Measurements from ENCODE around the gene DAGLA. TPM values are rescaled to one million over a fixed set of nuclear protein-coding genes. Genes with fewer than 3 reads are reported as not detected.
A peak's percentile ranks its signal among the peaks of the same experiment; 100 is the strongest.

The DAGLA gene
- total and polyA plus RNA-seq, 5 donors, result 3.7 to 7.2 (median 5.5) TPM

GRCh38 chr11:61683961-61684869 is 4.0 kb downstream of the DAGLA start:
- DNase-seq, result peak in 1 of 3 donors; percentile 58
- Histone ChIP-seq H3K9me3 (ENCODE audit: control insufficient read depth, low read length) (no peaks in the 10 kb centered on the region), H3K27ac (ENCODE audit: low read length) (no peak overlapping the region), H3K4me1 (ENCODE audit: control insufficient read depth, insufficient read depth, low read length) (peaks cover 11% of the 10 kb centered on the region), H3K4me3 (ENCODE audit: low read length) (no peak overlapping the region), H3K27me3 (ENCODE audit: control insufficient read depth, insufficient read depth) (no peaks in the 10 kb centered on the region)
- intact Hi-C loops (cut with DNase I), result loop anchor here in 2 of 4 donors (5.0 kb wide), 1 partner anchor 48 kb away; no protein-coding TSS in a partner anchor
- ATAC-seq, result no peak
- WGBS, result 41% methylated on average over 27 of the region's 27 CpGs

- Histone ChIP-seq H3K9me3 (ENCODE audit: control insufficient read depth, low read length) (no peaks in the 10 kb centered on the region), H3K4me3 (ENCODE audit: low read length) (no peak overlapping the region), H3K27me3 (ENCODE audit: control insufficient read depth, insufficient read depth) (no peaks in the 10 kb centered on the region), H3K4me1 (ENCODE audit: control insufficient read depth, insufficient read depth, low read length) (peaks cover 11% of the 10 kb centered on the region), H3K27ac (ENCODE audit: low read length) (no peak overlapping the region)
- intact Hi-C loops (cut with DNase I), result loop anchor here in 2 of 4 donors (5.0 kb wide), 1 partner anchor 47 kb away; no protein-coding TSS in a partner anchor
- ATAC-seq (no peak), DNase-seq (no peak)
- WGBS, result 88% methylated on average over 14 of the region's 14 CpGs
Observed at GRCh38 chr11:61684870-61685616, 4.9 kb downstream of the DAGLA start.

GRCh38 chr11:61685617-61685967 is 5.4 kb downstream of the DAGLA start:
- no peaks in the 10 kb centered on the region for H3K27me3 ChIP-seq (ENCODE audit: control insufficient read depth, insufficient read depth)
- DNase-seq, result no peak
- H3K27ac ChIP-seq (ENCODE audit: low read length), result no peak overlapping the region
- intact Hi-C loops (cut with DNase I), result no loop called here
- WGBS, result 76% methylated on average over 9 of the region's 9 CpGs
- no peak for ATAC-seq
- no peaks in the 10 kb centered on the region for H3K9me3 ChIP-seq (ENCODE audit: control insufficient read depth, low read length)
- H3K4me1 ChIP-seq (ENCODE audit: control insufficient read depth, insufficient read depth, low read length), result peaks cover 11% of the 10 kb centered on the region
- no peak overlapping the region for H3K4me3 ChIP-seq (ENCODE audit: low read length)

GRCh38 chr11:61686066-61686465 is 5.9 kb downstream of the DAGLA start:
- H3K27me3 ChIP-seq (ENCODE audit: control insufficient read depth, insufficient read depth), result no peaks in the 10 kb centered on the region
- no peaks in the 10 kb centered on the region for H3K9me3 ChIP-seq (ENCODE audit: control insufficient read depth, low read length)
- peaks cover 11% of the 10 kb centered on the region for H3K4me1 ChIP-seq (ENCODE audit: control insufficient read depth, insufficient read depth, low read length)
- H3K4me3 ChIP-seq (ENCODE audit: low read length), result no peak overlapping the region
- DNase-seq, result no peak
- no peak overlapping the region for H3K27ac ChIP-seq (ENCODE audit: low read length)
- intact Hi-C loops (cut with DNase I), result no loop called here
- ATAC-seq, result no peak
- 77% methylated on average over 8 of the region's 8 CpGs for WGBS

- H3K27me3 ChIP-seq (ENCODE audit: control insufficient read depth, insufficient read depth), result no peaks in the 10 kb centered on the region
- no peak for DNase-seq
- no peak for ATAC-seq
- H3K9me3 ChIP-seq (ENCODE audit: control insufficient read depth, low read length), result no peaks in the 10 kb centered on the region
- no peak overlapping the region for H3K27ac ChIP-seq (ENCODE audit: low read length)
- H3K4me1 ChIP-seq (ENCODE audit: control insufficient read depth, insufficient read depth, low read length), result peaks cover 11% of the 10 kb centered on the region
- H3K4me3 ChIP-seq (ENCODE audit: low read length), result no peak overlapping the region
- WGBS, result 89% methylated on average over 8 of the region's 8 CpGs
- intact Hi-C loops (cut with DNase I), result no loop called here
Observed at GRCh38 chr11:61686469-61686868, 6.3 kb downstream of the DAGLA start.

- intact Hi-C loops (cut with DNase I), result no loop called here
- Histone ChIP-seq H3K4me1 (ENCODE audit: control insufficient read depth, insufficient read depth, low read length) (peaks cover 4% of the 10 kb centered on the region), H3K4me3 (ENCODE audit: low read length) (no peak overlapping the region), H3K27ac (ENCODE audit: low read length) (no peak overlapping the region), H3K9me3 (ENCODE audit: control insufficient read depth, low read length) (no peaks in the 10 kb centered on the region), H3K27me3 (ENCODE audit: control insufficient read depth, insufficient read depth) (no peaks in the 10 kb centered on the region)
- 90% methylated on average over 11 of the region's 11 CpGs for WGBS
- no peak for ATAC-seq
- no peak for DNase-seq
Observed at GRCh38 chr11:61687420-61687819, 7.2 kb downstream of the DAGLA start.

- Histone ChIP-seq H3K4me1 (ENCODE audit: control insufficient read depth, insufficient read depth, low read length) (peaks cover 3% of the 10 kb centered on the region), H3K4me3 (ENCODE audit: low read length) (no peak overlapping the region), H3K9me3 (ENCODE audit: control insufficient read depth, low read length) (no peaks in the 10 kb centered on the region), H3K27ac (ENCODE audit: low read length) (peak overlapping the region; percentile 65), H3K27me3 (ENCODE audit: control insufficient read depth, insufficient read depth) (no peaks in the 10 kb centered on the region)
- ATAC-seq (peak; percentile 90), DNase-seq (peak; percentile 84 to 92 (median 91))
- intact Hi-C loops (cut with DNase I), result no loop called here
- 40% methylated on average over 19 of the region's 19 CpGs for whole genome bisulfite sequencing
Observed at GRCh38 chr11:61688365-61689163, 8.4 kb downstream of the DAGLA start.

- intact Hi-C loops (cut with DNase I), result no loop called here
- DNase-seq (no peak), ATAC-seq (no peak)
- WGBS, result 44% methylated on average over 3 of the region's 3 CpGs
- H3K27ac ChIP-seq (ENCODE audit: low read length), result peak overlapping the region; percentile 6
- no peak overlapping the region for H3K4me3 ChIP-seq (ENCODE audit: low read length)
- H3K9me3 ChIP-seq (ENCODE audit: control insufficient read depth, low read length), result no peaks in the 10 kb centered on the region
- H3K4me1 ChIP-seq (ENCODE audit: control insufficient read depth, insufficient read depth, low read length), result peaks cover 5% of the 10 kb centered on the region
- no peaks in the 10 kb centered on the region for H3K27me3 ChIP-seq (ENCODE audit: control insufficient read depth, insufficient read depth)
Observed at GRCh38 chr11:61689164-61689496, 8.9 kb downstream of the DAGLA start.

GRCh38 chr11:61690706-61691379 is 10.7 kb downstream of the DAGLA start:
- DNase-seq (peak in 1 of 3 donors; percentile 52), ATAC-seq (no peak)
- 89% methylated on average over 17 of the region's 17 CpGs for WGBS
- Histone ChIP-seq H3K4me1 (ENCODE audit: control insufficient read depth, insufficient read depth, low read length) (peaks cover 10% of the 10 kb centered on the region), H3K27me3 (ENCODE audit: control insufficient read depth, insufficient read depth) (no peaks in the 10 kb centered on the region), H3K9me3 (ENCODE audit: control insufficient read depth, low read length) (no peaks in the 10 kb centered on the region), H3K4me3 (ENCODE audit: low read length) (no peak overlapping the region), H3K27ac (ENCODE audit: low read length) (no peak overlapping the region)
- intact Hi-C loops (cut with DNase I), result no loop called here

- Histone ChIP-seq H3K27me3 (ENCODE audit: control insufficient read depth, insufficient read depth) (no peaks in the 10 kb centered on the region), H3K9me3 (ENCODE audit: control insufficient read depth, low read length) (no peaks in the 10 kb centered on the region), H3K27ac (ENCODE audit: low read length) (no peak overlapping the region), H3K4me1 (ENCODE audit: control insufficient read depth, insufficient read depth, low read length) (peaks cover 10% of the 10 kb centered on the region), H3K4me3 (ENCODE audit: low read length) (no peak overlapping the region)
- 64% methylated on average over 12 of the region's 12 CpGs for WGBS
- intact Hi-C loops (cut with DNase I), result no loop called here
- DNase-seq, result peak in 1 of 3 donors; percentile 20
- ATAC-seq, result no peak
Observed at GRCh38 chr11:61691380-61692156, 11.4 kb downstream of the DAGLA start.
